ENCODE data around the gene EHMT1.
"Not testable (repeated sequence)": the region's sequence is repeated elsewhere in the genome, so short reads cannot be mapped to it uniquely, and the experiment has no call there.

The EHMT1 gene

GRCh38 chr9:137873408-137873807, 254.6 kb downstream of the EHMT1 start:
- no peak for DNase-seq (ENCODE audit: low read depth)

DNA sequence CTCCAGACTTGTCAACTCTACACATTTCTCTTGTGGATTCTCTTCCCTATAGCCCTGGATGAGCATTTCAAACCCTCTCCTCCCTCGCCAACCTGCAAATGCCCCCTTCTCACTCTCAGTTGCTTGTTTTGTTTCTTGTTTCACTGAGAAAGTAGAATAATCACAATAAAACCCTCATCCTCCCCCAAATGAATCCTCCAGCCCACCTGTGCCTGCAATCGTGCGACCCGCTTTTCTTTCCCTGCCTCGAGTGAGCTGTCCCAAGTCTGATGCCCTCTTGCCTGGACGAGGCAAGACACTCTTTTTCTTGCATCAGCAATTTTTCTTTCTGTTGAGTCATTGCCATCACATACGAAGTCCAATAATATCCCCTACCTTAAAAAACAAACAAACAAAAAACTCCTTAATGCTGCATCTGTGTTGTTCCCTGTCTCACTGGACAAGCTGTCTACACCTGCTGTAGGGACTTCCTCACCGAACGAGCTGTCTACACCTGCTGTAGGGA, 255.1 kb downstream of the EHMT1 start:
- DNase-seq (ENCODE audit: low read depth), result no peak

- DNase-seq (ENCODE audit: low read depth), result no peak
These were observed 256.5 kb downstream of the EHMT1 start for GRCh38 chr9:137875354-137875753.

DNA sequence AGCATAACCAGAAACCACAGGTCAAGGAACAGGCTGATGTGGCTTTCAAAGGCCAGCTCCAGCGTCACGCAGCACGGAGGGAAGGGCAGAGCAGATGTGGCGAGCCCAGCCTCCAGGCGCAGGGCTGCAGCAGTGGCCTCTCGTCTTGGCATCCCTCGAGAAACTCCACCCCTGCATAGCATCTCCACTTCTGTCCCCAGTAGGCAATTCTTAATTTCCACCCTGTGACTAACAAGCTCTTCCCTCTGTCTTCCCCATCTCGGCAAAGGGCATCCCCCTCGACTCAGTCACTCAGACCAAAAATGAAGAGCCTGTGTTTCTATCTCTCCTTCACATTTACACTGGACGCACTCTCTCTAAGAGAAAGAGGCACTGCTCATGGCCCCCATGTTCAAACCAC, 257.0 kb downstream of the EHMT1 start:
- DNase-seq (ENCODE audit: low read depth), result no peak

GRCh38 chr9:137876269-137876668, 257.5 kb downstream of the EHMT1 start:
- no peak for DNase-seq (ENCODE audit: low read depth)

GRCh38 chr9:137876781-137877386, 258.1 kb downstream of the EHMT1 start:
- DNase-seq (ENCODE audit: low read depth), result no peak

DNA sequence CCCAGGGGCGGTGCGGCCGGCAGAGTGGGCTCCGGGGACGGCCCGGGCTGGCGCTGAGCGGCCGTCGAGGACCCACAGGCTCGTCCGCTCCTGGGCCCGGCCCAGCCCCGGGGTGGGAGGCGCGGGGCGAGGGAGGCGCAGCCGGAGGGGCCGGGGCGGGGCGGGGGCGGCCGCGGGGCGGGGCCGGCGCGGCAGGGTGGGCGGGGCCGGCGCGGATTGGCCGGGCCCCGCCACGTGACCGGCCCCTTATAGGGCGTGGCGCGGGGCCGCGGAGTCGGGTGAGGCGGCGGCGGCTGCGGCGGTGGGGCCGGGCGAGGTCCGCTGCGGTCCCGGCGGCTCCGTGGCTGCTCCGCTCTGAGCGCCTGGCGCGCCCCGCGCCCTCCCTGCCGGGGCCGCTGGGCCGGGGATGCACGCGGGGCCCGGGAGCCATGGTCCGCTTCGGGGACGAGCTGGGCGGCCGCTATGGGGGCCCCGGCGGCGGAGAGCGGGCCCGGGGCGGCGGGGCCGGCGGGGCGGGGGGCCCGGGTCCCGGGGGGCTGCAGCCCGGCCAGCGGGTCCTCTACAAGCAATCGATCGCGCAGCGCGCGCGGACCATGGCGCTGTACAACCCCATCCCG, 258.8 kb downstream of the EHMT1 start, which contains the start of gene CACNA1B:
TSS of gene CACNA1B (plus strand) at position 277 of the 617 bp plus-strand sequence. CDS start at position 429, 152 bp downstream.
- not testable (repeated sequence) for DNase-seq (ENCODE audit: low read depth)

- no peak for DNase-seq (ENCODE audit: low read depth)
These were observed 259.5 kb downstream of the EHMT1 start for GRCh38 chr9:137878146-137878941.

DNA sequence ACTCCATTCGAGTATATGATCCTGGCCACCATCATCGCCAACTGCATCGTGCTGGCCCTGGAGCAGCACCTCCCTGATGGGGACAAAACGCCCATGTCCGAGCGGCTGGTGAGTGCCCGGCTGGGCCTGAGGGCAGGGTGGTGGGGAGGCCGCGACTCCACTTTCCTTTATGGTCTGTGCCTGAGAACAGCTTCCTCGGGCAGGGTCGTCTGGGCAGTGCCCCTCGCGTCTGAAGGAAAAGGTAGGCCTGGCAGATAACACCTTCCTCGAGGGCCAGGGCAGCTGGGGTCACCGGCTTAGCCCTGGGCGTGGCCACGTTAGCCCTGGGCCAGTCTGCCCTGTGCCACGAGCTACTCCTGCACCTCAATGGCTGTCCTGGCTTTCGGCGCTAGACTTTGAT, 260.2 kb downstream of the EHMT1 start:
- no peak for DNase-seq (ENCODE audit: low read depth)

DNA sequence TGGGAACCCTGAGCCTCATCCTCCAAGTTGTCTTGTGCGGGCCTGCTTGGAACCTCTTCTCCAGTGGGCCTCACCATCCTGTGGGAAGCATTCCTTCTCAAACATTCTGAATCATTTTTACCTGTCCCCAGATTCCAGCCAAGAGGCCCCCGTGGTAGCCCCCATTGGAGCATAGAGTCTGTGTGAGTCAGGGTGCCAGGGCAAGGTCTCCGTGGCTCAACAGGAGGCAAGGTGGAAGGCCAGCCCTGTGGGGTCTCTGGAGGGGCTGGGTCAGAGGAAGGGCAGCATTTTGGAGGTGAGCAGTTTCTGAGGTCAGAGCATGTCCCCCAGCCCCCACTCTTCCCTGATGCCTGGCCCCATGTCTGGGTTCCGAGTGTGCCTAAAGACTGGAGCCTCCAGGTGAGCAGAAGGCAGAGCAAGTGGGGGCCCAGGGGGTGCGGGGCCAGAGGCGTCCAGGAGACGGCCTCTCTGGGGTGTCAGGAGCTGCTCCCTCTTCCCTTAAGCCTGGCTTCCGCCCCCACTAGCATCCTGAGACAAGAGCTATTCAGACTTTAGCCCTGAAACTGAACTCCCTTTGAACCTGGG, 260.9 kb downstream of the EHMT1 start:
- no peak for DNase-seq (ENCODE audit: low read depth)

GRCh38 chr9:137880160-137880975, 261.6 kb downstream of the EHMT1 start:
- no peak for DNase-seq (ENCODE audit: low read depth)

DNA sequence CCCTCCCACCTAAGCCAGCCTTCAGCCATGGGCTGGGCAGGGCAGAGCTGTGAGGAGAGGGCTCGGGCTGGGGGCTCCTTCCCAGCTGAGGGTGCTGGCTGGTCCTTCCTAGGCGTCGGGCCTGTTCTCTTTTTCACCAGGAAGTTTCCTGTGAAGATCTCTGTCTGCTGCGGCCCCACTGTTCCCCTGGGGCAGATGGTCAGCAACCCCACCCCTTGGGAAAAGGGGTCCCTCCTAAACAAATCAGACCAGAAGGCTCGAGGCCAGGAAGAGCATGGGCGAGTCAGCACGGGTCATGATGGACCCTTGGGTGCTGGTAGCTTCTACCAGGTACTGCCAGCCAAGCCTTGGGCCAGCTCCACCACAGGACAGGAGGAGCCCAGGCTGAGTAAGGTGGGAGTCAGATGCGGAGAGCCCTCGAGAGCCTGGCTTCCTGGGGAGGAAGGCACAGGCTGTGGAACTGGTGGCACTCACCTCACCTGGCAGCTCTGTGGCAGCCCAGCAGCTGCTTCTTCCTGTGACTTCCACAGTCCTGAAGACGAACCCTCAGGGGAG, 262.2 kb downstream of the EHMT1 start:
- DNase-seq (ENCODE audit: low read depth), result no peak

- DNase-seq (ENCODE audit: low read depth), result no peak
These were observed 263.0 kb downstream of the EHMT1 start for GRCh38 chr9:137881591-137882505.

DNA sequence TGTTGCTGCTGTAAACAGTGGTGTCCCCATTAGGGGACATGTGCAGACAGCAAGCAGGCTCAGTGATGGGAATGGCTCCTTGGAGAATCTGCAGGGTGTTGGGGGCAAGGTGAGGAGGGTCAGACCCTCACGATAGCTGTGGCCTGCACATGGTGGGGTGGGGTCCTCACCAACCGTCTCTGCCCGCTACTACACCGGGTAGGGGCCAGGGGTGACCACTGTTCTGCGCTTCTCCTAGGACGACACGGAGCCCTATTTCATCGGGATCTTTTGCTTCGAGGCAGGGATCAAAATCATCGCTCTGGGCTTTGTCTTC, 263.7 kb downstream of the EHMT1 start:
- no peak for DNase-seq (ENCODE audit: low read depth)

GRCh38 chr9:137883977-137884376, 265.2 kb downstream of the EHMT1 start:
- not testable (repeated sequence) for DNase-seq (ENCODE audit: low read depth)

- DNase-seq (ENCODE audit: low read depth), result not testable (repeated sequence)
These were observed 265.7 kb downstream of the EHMT1 start for GRCh38 chr9:137884547-137884946.

DNA sequence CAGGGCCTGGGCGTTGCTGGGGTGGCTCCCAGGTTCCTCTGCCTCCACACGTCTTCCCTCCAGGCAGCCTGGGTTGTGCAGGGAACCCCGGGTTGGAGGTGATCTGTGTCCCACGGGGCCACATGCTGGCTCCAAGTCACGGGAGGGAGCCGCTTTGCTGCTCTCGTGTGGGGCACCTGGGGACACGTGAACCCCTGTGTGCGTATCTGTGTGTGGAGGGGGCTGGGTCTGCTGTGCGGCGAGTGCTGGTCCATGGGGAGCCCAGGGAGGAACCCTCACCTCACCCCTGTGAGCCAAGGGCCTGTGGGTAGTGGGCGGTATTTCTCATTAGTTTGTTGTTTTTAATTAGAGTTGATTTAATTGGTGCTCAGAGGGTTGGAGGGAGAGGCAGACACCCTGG, 266.3 kb downstream of the EHMT1 start:
- not testable (repeated sequence) for DNase-seq (ENCODE audit: low read depth)

Measured in activated T-helper 9 cell treated with anti-CD3 and anti-CD28 coated beads, Interleukin-2, amount 50 U/mL, for 16 hours (primary cell).